Stimulated activated naive B cell treated with anti-CD40 and anti-IgM and Interleukin-4, amounts not matched to agents 10 μg/mL and 1 μg/mL and 100 μg/mL, for 72 hours (primary cell): ENCODE measurements around the gene HSCB.
"Not testable (repeated sequence)": the region's sequence is repeated elsewhere in the genome, so short reads cannot be mapped to it uniquely, and the experiment has no call there.

Experiments
- ATAC-seq, 2 donors: fragments of 150-1000 bp; cut with Tn5 transposase; replicated peaks; 2 replicates each; pipeline ENCODE4 v1.10.0; 2021; ENCODE audit warnings: moderate library complexity in 1 of 2
- DNase-seq: peaks from one replicate; pipeline ENCODE4 v3.0.0; 2021
- H3K27ac Mint-ChIP-seq: one replicate; pipeline ENCODE4 v1.8.0; 2022; ENCODE audit warnings: mild to moderate bottlenecking, mixed read lengths
- H3K27me3 Mint-ChIP-seq, 2 donors: one replicate each; pipeline ENCODE4 v1.8.0; 2022; ENCODE audit warnings: mixed read lengths in 2 of 2
- H3K36me3 Mint-ChIP-seq, 2 donors: one replicate each; pipeline ENCODE4 v1.8.0; 2022; ENCODE audit warnings: mixed read lengths in 2 of 2, mild to moderate bottlenecking in 1 of 2
- H3K4me1 Mint-ChIP-seq, 2 donors: one replicate each; pipeline ENCODE4 v1.8.0; 2022; ENCODE audit warnings: mixed read lengths in 2 of 2, mild to moderate bottlenecking in 1 of 2
- H3K4me3 Mint-ChIP-seq, 2 donors: one replicate each; pipeline ENCODE4 v1.8.0; 2022; ENCODE audit warnings: mild to moderate bottlenecking in 2 of 2, mixed read lengths in 2 of 2, moderate library complexity in 1 of 2
- H3K9me3 Mint-ChIP-seq, 2 donors: one replicate each; pipeline ENCODE4 v1.8.0; 2022; ENCODE audit warnings: mixed read lengths in 2 of 2, mild to moderate bottlenecking in 1 of 2

HSCB gene

DNA sequence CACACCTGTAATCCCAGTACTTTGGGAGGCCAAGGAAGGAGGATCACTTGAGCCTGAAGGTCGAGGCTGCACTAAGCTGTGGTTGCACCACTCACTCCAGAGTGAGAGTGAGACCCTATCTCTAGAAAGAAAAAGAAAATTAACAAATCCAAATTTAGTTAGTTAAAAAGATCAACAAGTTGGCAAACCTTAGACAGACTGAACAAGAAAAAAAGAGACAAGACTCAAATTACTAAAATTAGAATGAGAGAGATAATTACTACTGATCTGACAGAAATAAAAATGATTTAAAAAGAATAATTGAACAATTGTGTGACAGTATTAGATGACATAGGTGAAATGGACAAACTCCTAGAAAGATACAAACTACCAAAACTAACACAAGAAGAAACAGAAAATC is 13.8 kb upstream of the HSCB start:
- H3K36me3 Mint-ChIP-seq: peaks cover 23 to 48% of the 10 kb centered on the region in 2 donors
- H3K27me3 Mint-ChIP-seq: no peaks in the 10 kb centered on the region
- ATAC-seq: no peak
- H3K9me3 Mint-ChIP-seq: no peaks in the 10 kb centered on the region
- H3K27ac Mint-ChIP-seq: no peak overlapping the region
- no peak for DNase-seq
- H3K4me3 Mint-ChIP-seq: no peak overlapping the region
- peaks cover 8 to 17% of the 10 kb centered on the region in 2 donors for H3K4me1 Mint-ChIP-seq

GRCh38 chr22:28728621-28729313 is 13.1 kb upstream of the HSCB start:
- H3K4me3 Mint-ChIP-seq: no peak overlapping the region
- DNase-seq (no peak), ATAC-seq (no peak)
- no peaks in the 10 kb centered on the region for H3K9me3 Mint-ChIP-seq
- H3K4me1 Mint-ChIP-seq: peaks cover 8 to 17% of the 10 kb centered on the region in 2 donors
- no peaks in the 10 kb centered on the region for H3K27me3 Mint-ChIP-seq
- no peak overlapping the region for H3K27ac Mint-ChIP-seq
- peaks cover 21 to 46% of the 10 kb centered on the region in 2 donors for H3K36me3 Mint-ChIP-seq

DNA sequence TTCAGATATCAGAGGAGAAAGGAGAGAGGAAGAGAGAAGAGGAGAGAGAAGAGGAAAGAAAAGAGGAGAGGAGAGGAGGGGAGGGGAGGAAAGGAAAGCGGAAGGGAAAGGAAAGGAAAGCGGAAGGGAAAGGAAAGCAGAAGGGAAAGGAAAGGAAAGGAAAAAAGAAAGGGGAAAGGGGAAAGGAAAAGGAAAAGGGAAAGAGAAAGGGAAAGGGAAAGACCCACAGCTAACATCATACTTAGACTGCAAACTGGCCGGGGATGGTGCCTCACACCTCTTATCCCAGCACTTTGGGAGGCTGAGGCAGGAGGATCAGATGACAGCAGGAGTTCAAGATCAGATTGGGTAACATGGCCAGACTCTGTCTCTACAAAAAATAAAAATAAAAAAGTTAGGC is 11.7 kb upstream of the HSCB start:
- peak overlapping the region; percentile 93 for H3K27ac Mint-ChIP-seq
- no peak for DNase-seq
- no peaks in the 10 kb centered on the region for H3K9me3 Mint-ChIP-seq
- H3K36me3 Mint-ChIP-seq: peaks cover 26 to 40% of the 10 kb centered on the region in 2 donors
- H3K4me1 Mint-ChIP-seq: peaks cover 8 to 17% of the 10 kb centered on the region in 2 donors
- peak overlapping the region in 1 of 2 donors; percentile 33 for H3K4me3 Mint-ChIP-seq
- H3K27me3 Mint-ChIP-seq: no peaks in the 10 kb centered on the region
- ATAC-seq: no peak

DNA sequence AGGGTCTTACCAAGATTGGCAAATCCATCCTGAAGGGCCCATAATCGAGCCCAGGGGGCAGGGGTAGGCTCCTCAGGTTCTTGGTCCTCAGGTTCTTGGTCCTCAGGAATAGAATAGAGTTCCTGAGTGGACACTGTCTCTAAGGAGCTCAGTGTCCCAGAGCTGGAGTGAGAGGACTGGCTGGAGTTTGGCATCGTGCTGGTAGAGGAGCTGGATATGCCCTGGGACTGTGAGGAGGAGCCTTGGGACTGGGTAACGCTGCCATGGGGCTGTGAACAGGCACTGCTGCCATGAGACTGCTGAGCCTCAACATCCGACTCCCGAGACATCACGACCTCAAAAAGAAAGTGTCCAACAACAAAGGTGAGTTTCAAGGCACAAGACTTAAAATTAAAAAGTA is 7.4 kb upstream of the HSCB start:
- Mint-ChIP-seq H3K4me1 (peaks cover 4 to 6% of the 10 kb centered on the region in 2 donors), H3K27me3 (no peaks in the 10 kb centered on the region), H3K27ac (no peak overlapping the region), H3K36me3 (peaks cover 15 to 25% of the 10 kb centered on the region in 2 donors), H3K4me3 (no peak overlapping the region), H3K9me3 (no peaks in the 10 kb centered on the region)
- no peak for ATAC-seq
- DNase-seq: no peak

DNA sequence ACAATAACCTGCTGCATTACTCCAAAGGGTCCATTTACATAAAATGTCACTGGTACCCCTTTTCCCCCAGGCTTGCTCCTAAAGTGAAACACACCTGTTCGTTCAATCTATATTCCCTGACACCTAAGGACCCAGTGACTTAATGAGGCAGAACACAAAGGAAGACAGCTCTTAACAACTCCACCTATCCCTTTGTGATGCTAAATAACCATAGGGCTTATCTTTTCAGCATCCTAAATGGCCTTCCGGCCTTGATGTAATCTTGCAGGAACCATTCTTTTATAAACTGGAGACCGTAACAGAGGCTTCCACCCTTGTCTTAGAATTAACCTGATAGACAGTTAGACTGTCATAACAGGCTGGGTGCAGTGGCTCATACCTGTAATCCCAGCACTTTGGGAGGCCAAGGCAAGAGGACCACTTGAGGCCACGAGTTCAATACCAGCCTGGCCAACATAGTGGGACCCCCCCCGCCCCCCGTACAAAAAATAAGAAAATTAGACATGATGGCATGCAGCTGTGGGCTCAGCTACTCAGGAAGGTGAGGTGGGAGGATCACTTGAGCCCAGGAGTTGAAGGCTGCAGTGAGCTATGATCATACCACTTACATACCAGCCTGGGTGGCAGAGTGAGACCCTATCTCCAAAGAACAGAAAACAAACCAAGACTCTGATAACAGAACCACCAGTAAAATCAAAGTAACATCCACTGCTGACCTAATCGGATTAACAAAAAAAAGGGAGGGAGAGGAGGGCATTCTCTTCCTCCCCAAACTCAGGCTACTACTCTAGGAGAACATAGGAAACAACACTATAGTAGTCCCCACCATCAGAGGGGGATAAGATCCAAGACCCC is 5.3 kb upstream of the HSCB start:
- Mint-ChIP-seq H3K36me3 (peaks cover 13 to 19% of the 10 kb centered on the region in 2 donors), H3K27me3 (no peaks in the 10 kb centered on the region), H3K27ac (peak overlapping the region; percentile 62), H3K4me3 (no peak overlapping the region), H3K9me3 (no peaks in the 10 kb centered on the region), H3K4me1 (peaks cover 4% of the 10 kb centered on the region in 2 donors)
- ATAC-seq: no peak
- DNase-seq: no peak

GRCh38 chr22:28737701-28738100 is 4.1 kb upstream of the HSCB start:
- no peaks in the 10 kb centered on the region for H3K27me3 Mint-ChIP-seq
- peaks cover 13 to 21% of the 10 kb centered on the region in 2 donors for H3K36me3 Mint-ChIP-seq
- peaks cover 9% of the 10 kb centered on the region in 2 donors for H3K4me1 Mint-ChIP-seq
- H3K27ac Mint-ChIP-seq: no peak overlapping the region
- no peaks in the 10 kb centered on the region for H3K9me3 Mint-ChIP-seq
- DNase-seq (no peak), ATAC-seq (no peak)
- H3K4me3 Mint-ChIP-seq: no peak overlapping the region

GRCh38 chr22:28738876-28739275 is 3.0 kb upstream of the HSCB start:
- not testable (repeated sequence) for H3K4me3 Mint-ChIP-seq, ATAC-seq, H3K27ac Mint-ChIP-seq, H3K27me3 Mint-ChIP-seq, H3K9me3 Mint-ChIP-seq, DNase-seq
- Mint-ChIP-seq H3K4me1 (peaks cover 13 to 21% of the 10 kb centered on the region in 2 donors), H3K36me3 (peaks cover 11 to 16% of the 10 kb centered on the region in 2 donors)

DNA sequence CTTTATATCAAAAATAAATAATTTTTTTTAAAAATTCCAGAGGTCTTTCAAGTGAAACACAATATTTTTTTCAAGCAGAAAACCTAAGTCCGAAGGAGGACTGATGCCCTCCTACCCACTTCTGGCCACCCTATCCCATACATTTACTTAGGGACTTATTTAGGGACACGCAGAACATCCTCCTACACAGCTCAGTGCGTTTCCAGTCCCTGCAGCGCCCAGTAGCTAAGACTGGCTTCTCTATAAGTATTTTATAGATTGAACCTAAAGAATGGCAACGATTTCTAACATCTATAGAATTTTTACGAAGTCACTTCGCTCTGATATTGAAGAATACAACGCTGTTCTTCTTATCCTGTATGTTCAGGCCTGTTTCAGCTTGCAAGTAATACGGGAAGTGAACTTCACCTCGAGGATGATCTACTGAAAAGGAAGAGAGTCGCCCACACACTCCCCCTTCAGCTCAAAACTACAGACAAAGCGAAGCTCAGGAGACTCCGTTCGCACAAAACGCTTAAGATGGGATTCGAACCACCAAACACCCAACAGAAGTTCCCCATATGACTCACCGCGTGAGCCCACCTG is 547 bp upstream of the HSCB start:
- Mint-ChIP-seq H3K4me1 (peaks cover 13 to 22% of the 10 kb centered on the region in 2 donors), H3K36me3 (peaks cover 10 to 22% of the 10 kb centered on the region in 2 donors), H3K27me3 (no peaks in the 10 kb centered on the region), H3K27ac (peak overlapping the region; percentile 95), H3K4me3 (peak overlapping the region; percentile 85 to 87), H3K9me3 (no peaks in the 10 kb centered on the region)
- ATAC-seq (no peak), DNase-seq (no peak)

DNA sequence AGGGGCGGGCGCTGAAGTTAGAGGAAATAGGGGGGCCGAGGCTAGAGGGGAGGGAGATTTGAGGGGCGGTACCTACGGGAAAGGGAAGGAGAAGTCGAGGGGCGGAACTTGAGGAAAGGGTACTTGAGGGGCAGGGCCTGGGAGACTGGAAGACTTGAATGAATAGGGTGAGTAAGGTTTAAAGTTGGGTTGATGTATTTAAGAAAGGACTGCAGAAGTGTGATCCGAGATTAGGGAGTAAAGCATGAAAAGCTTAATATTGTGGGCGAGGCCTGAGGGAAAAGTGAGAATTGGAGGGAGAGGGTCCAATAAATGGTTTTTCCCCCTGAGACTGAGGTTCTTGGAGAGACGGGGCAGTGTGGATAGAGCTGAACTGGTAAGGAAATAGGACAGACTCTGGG is 723 bp downstream of the HSCB start:
- H3K36me3 Mint-ChIP-seq: peaks cover 14 to 31% of the 10 kb centered on the region in 2 donors
- peak overlapping the region; percentile 85 to 87 for H3K4me3 Mint-ChIP-seq
- peaks cover 13 to 22% of the 10 kb centered on the region in 2 donors for H3K4me1 Mint-ChIP-seq

GRCh38 chr22:28743852-28744251 is 2.0 kb downstream of the HSCB start:
- peaks cover 16 to 35% of the 10 kb centered on the region in 2 donors for H3K36me3 Mint-ChIP-seq
- H3K27ac Mint-ChIP-seq: no peak overlapping the region
- no peak overlapping the region for H3K4me3 Mint-ChIP-seq
- DNase-seq: no peak
- H3K4me1 Mint-ChIP-seq: peaks cover 13 to 23% of the 10 kb centered on the region in 2 donors
- ATAC-seq: no peak
- no peaks in the 10 kb centered on the region for H3K27me3 Mint-ChIP-seq
- H3K9me3 Mint-ChIP-seq: no peaks in the 10 kb centered on the region

More for the DNA sequence above, 723 bp downstream of the HSCB start:
- no peak for ATAC-seq
- no peaks in the 10 kb centered on the region for H3K9me3 Mint-ChIP-seq
- DNase-seq: no peak
- peak overlapping the region; percentile 95 for H3K27ac Mint-ChIP-seq
- H3K27me3 Mint-ChIP-seq: no peaks in the 10 kb centered on the region

- Mint-ChIP-seq H3K4me1 (peaks cover 4 to 8% of the 10 kb centered on the region in 2 donors), H3K4me3 (no peak overlapping the region), H3K9me3 (no peaks in the 10 kb centered on the region), H3K36me3 (peaks cover 30 to 46% of the 10 kb centered on the region in 2 donors), H3K27ac (no peak overlapping the region), H3K27me3 (no peaks in the 10 kb centered on the region)
- no peak for DNase-seq
- no peak for ATAC-seq
These were observed 8.6 kb downstream of the HSCB start for GRCh38 chr22:28750471-28750881.

GRCh38 chr22:28754512-28754911 is 12.7 kb downstream of the HSCB start:
- H3K9me3 Mint-ChIP-seq, H3K4me3 Mint-ChIP-seq, H3K27me3 Mint-ChIP-seq, DNase-seq, H3K4me1 Mint-ChIP-seq, H3K27ac Mint-ChIP-seq, ATAC-seq: not testable (repeated sequence)
- H3K36me3 Mint-ChIP-seq: peaks cover 18 to 28% of the 10 kb centered on the region in 2 donors

GRCh38 chr22:28759861-28760560 is 18.2 kb downstream of the HSCB start:
- no peaks in the 10 kb centered on the region for H3K9me3 Mint-ChIP-seq
- peak; percentile 27 to 38 for ATAC-seq
- H3K4me1 Mint-ChIP-seq: peaks cover 13 to 22% of the 10 kb centered on the region in 2 donors
- peak overlapping the region; percentile 20 to 25 for H3K4me3 Mint-ChIP-seq
- peaks cover 5 to 9% of the 10 kb centered on the region in 2 donors for H3K36me3 Mint-ChIP-seq
- H3K27me3 Mint-ChIP-seq: no peaks in the 10 kb centered on the region
- no peak for DNase-seq
- peak overlapping the region; percentile 4 for H3K27ac Mint-ChIP-seq

- H3K27me3 Mint-ChIP-seq: no peaks in the 10 kb centered on the region
- peaks cover 13 to 22% of the 10 kb centered on the region in 2 donors for H3K4me1 Mint-ChIP-seq
- peaks cover 3 to 4% of the 10 kb centered on the region in 2 donors for H3K36me3 Mint-ChIP-seq
- H3K9me3 Mint-ChIP-seq: no peaks in the 10 kb centered on the region
- no peak overlapping the region for H3K4me3 Mint-ChIP-seq
- no peak for ATAC-seq
- DNase-seq: no peak
- H3K27ac Mint-ChIP-seq: no peak overlapping the region
These were observed 19.6 kb downstream of the HSCB start for GRCh38 chr22:28761449-28761755.
